HG03460 (cell line): ENCODE measurements around the gene PRR23A.

ENCODE experiments used
- ATAC-seq: cut with Tn5 transposase; IDR thresholded peaks from one replicate; pipeline ENCODE4 v1.9.1; 2021; ENCODE audit not compliant: unreplicated experiment

The PRR23A gene

GRCh38 chr3:138974462-138974861 is 31.6 kb downstream of the PRR23A start:
- ATAC-seq: no peak

GRCh38 chr3:138972941-138973340 is 33.1 kb downstream of the PRR23A start:
- ATAC-seq: no peak

- ATAC-seq: no peak
These were observed 34.2 kb downstream of the PRR23A start for GRCh38 chr3:138971766-138972320.

- ATAC-seq: no peak
These were observed 41.1 kb downstream of the PRR23A start for GRCh38 chr3:138964923-138965322.

GRCh38 chr3:138964264-138964663 is 41.8 kb downstream of the PRR23A start:
- no peak for ATAC-seq

GRCh38 chr3:138962854-138963560 is 43.1 kb downstream of the PRR23A start:
- no peak for ATAC-seq

- ATAC-seq: no peak
These were observed 45.6 kb downstream of the PRR23A start for GRCh38 chr3:138960417-138960852.
